H9 (cell line): ENCODE data around the gene ZNF8. TPM values are rescaled to one million over a fixed set of nuclear protein-coding genes. Genes with fewer than 3 reads are reported as not detected.

ENCODE experiments used
- DNase-seq: peaks from one replicate; pipeline ENCODE4 v3.0.0-alpha.2; 2017
- H2AFZ ChIP-seq: one replicate; pipeline ENCODE4 v1.6.1; 2013; ENCODE audit warnings: mild to moderate bottlenecking, low read length, control low read depth, moderate library complexity
- H2AK5ac ChIP-seq: 2 replicates; pipeline ENCODE4 v1.6.1; 2013; ENCODE audit warnings: low read length, control low read depth, mixed read lengths; ENCODE audit not compliant: insufficient read length
- H2BK120ac ChIP-seq: one replicate; pipeline ENCODE4 v1.6.1; 2013; ENCODE audit warnings: low read depth, mild to moderate bottlenecking, low read length, control low read depth, inconsistent platforms; ENCODE audit not compliant: poor library complexity, severe bottlenecking
- H2BK12ac ChIP-seq: 2 replicates; pipeline ENCODE4 v1.6.1; 2013; ENCODE audit warnings: low read length, control low read depth, mixed read lengths, low read depth; ENCODE audit not compliant: insufficient read length
- H2BK15ac ChIP-seq: 2 replicates; pipeline ENCODE4 v1.6.1; 2013; ENCODE audit warnings: low read depth, low read length, control low read depth
- H2BK20ac ChIP-seq: one replicate; pipeline ENCODE4 v1.6.1; 2013; ENCODE audit warnings: low read depth, mild to moderate bottlenecking, low read length, control low read depth, inconsistent platforms; ENCODE audit not compliant: poor library complexity, severe bottlenecking
- H2BK5ac ChIP-seq: 2 replicates; pipeline ENCODE4 v1.6.1; 2013; ENCODE audit warnings: low read length, control low read depth, mixed read lengths; ENCODE audit not compliant: insufficient read length
- H3K14ac ChIP-seq: 2 replicates; pipeline ENCODE4 v1.6.1; 2013; ENCODE audit warnings: low read length, control low read depth; ENCODE audit not compliant: insufficient read depth
- H3K18ac ChIP-seq: 2 replicates; pipeline ENCODE4 v1.6.1; 2013; ENCODE audit warnings: low read depth, mild to moderate bottlenecking, mixed read lengths, low read length, control low read depth; ENCODE audit not compliant: insufficient read length
- H3K23ac ChIP-seq: 2 replicates; pipeline ENCODE4 v1.6.1; 2013; ENCODE audit warnings: low read length, control low read depth, mixed read lengths, low read depth; ENCODE audit not compliant: insufficient read length
- H3K23me2 ChIP-seq: 2 replicates; pipeline ENCODE4 v1.6.1; 2013; ENCODE audit warnings: low read depth, mild to moderate bottlenecking, mixed read lengths, low read length, control low read depth; ENCODE audit not compliant: insufficient read length, poor library complexity, severe bottlenecking
- H3K27ac ChIP-seq: 2 replicates; pipeline ENCODE4 v1.5.1; 2013; ENCODE audit warnings: low read length, control low read depth, mixed read lengths, low read depth; ENCODE audit not compliant: insufficient read length
- H3K27me3 ChIP-seq: 2 replicates; pipeline ENCODE4 v1.6.1; 2013; ENCODE audit warnings: low read length, control low read depth, inconsistent platforms; ENCODE audit not compliant: insufficient read depth
- H3K4ac ChIP-seq: 2 replicates; pipeline ENCODE4 v1.6.1; 2013; ENCODE audit warnings: low read depth, mild to moderate bottlenecking, control low read depth, inconsistent platforms, low read length, moderate library complexity
- H3K4me1 ChIP-seq: 2 replicates; pipeline ENCODE4 v1.6.1; 2013; ENCODE audit warnings: low read length, control low read depth, inconsistent platforms; ENCODE audit not compliant: insufficient read depth
- H3K4me2 ChIP-seq: 2 replicates; pipeline ENCODE4 v1.6.1; 2013; ENCODE audit warnings: low read length, control low read depth, mixed read lengths; ENCODE audit not compliant: insufficient read length, insufficient read depth
- H3K56ac ChIP-seq: 2 replicates; pipeline ENCODE4 v1.6.1; 2013; ENCODE audit warnings: low read depth, mild to moderate bottlenecking, mixed read lengths, low read length, control low read depth; ENCODE audit not compliant: insufficient read length
- H3K79me1 ChIP-seq: 2 replicates; pipeline ENCODE4 v1.6.1; 2013; ENCODE audit warnings: low read depth, mild to moderate bottlenecking, moderate library complexity, low read length, control low read depth, inconsistent platforms; ENCODE audit not compliant: insufficient read depth, poor library complexity, severe bottlenecking
- H3K79me2 ChIP-seq: 2 replicates; pipeline ENCODE4 v1.6.1; 2013; ENCODE audit warnings: low read length, control low read depth, inconsistent platforms; ENCODE audit not compliant: insufficient read depth
- H3K9ac ChIP-seq: 2 replicates; pipeline ENCODE4 v1.6.1; 2013; ENCODE audit warnings: low read length, control low read depth, mixed read lengths; ENCODE audit not compliant: insufficient read length; ENCODE audit errors: extremely low read depth
- H3K9me3 ChIP-seq: one replicate; pipeline ENCODE4 v1.6.1; 2013; ENCODE audit warnings: low read depth, low read length, inconsistent platforms; ENCODE audit not compliant: control insufficient read depth
- H3T11ph ChIP-seq: one replicate; pipeline ENCODE4 v1.6.1; 2013; ENCODE audit warnings: mild to moderate bottlenecking, low read length, control low read depth, inconsistent platforms
- H4K20me1 ChIP-seq: one replicate; pipeline ENCODE4 v1.6.1; 2013; ENCODE audit not compliant: control insufficient read depth, insufficient read length, insufficient read depth
- H4K5ac ChIP-seq: 2 replicates; pipeline ENCODE4 v1.6.1; 2013; ENCODE audit warnings: low read depth, mild to moderate bottlenecking, mixed read lengths, low read length, control low read depth; ENCODE audit not compliant: insufficient read length
- H4K8ac ChIP-seq: replicated peaks from 2 replicates; pipeline ENCODE4 v1.6.1; 2013; ENCODE audit warnings: low read length, control low read depth, mixed read lengths, low read depth; ENCODE audit not compliant: insufficient read length
- H4K91ac ChIP-seq: 2 replicates; pipeline ENCODE4 v1.6.1; 2013; ENCODE audit warnings: low read depth, mild to moderate bottlenecking, moderate library complexity, mixed read lengths, low read length, control low read depth; ENCODE audit not compliant: insufficient read length
- H3K27ac Mint-ChIP-seq, 3 experiments: 2 replicates in 2 of 3; 3 replicates in 1 of 3; pipeline ENCODE4 v1.8.0; 2020 to 2021; ENCODE audit warnings: mixed read lengths in 3 of 3, mild to moderate bottlenecking in 1 of 3, moderate library complexity in 1 of 3
- H3K27me3 Mint-ChIP-seq: 2 replicates; pipeline ENCODE4 v1.8.0; 2021; ENCODE audit warnings: low read depth, mild to moderate bottlenecking, moderate library complexity, mixed read lengths
- H3K36me3 Mint-ChIP-seq, 3 experiments: 2 replicates in 2 of 3; 3 replicates in 1 of 3; pipeline ENCODE4 v1.8.0; 2020 to 2021; ENCODE audit warnings: low read depth in 3 of 3, mixed read lengths in 3 of 3; ENCODE audit not compliant: insufficient read depth in 1 of 3
- H3K4me1 Mint-ChIP-seq, 2 experiments: 2 replicates each; pipeline ENCODE4 v1.8.0; 2020; ENCODE audit warnings: mixed read lengths in 2 of 2
- H3K4me3 Mint-ChIP-seq, 2 experiments: 2 replicates in 1 of 2; 3 replicates in 1 of 2; pipeline ENCODE4 v1.8.0; 2020 to 2021; ENCODE audit warnings: mild to moderate bottlenecking in 2 of 2, mixed read lengths in 2 of 2, moderate library complexity in 1 of 2
- H3K9me3 Mint-ChIP-seq, 2 experiments: 2 replicates in 1 of 2; 3 replicates in 1 of 2; pipeline ENCODE4 v1.8.0; 2020; ENCODE audit warnings: mild to moderate bottlenecking in 2 of 2, mixed read lengths in 2 of 2, moderate library complexity in 1 of 2
- WGBS: extraction: QIAGEN DNeasy Blood & Tissue Kit; methylation state at CpG from one replicate; pipeline ENCODE4 v1.1.7; 2013; ENCODE audit warnings: missing lambda C conversion rate, low lambda C conversion rate, mixed read lengths; ENCODE audit not compliant: insufficient read length; ENCODE audit errors: extremely low coverage; 5-methylcytosine and 5-hydroxymethylcytosine counted together
- total RNA-seq: library from RNA; stranded (reverse); gene quantifications from 2 replicates; pipeline ENCODE4 v1.2.1, GENCODE V29; 2021
- TF ChIP-seq, protein P1 (sequence below): fragments of 200-600 bp; sonication (generic); conservative IDR thresholded peaks from 3 replicates; pipeline ENCODE4 v1.8.0; 2021; ENCODE audit warnings: antibody characterized with exemption, mild to moderate bottlenecking

The ZNF8 gene
- total RNA-seq, 1 experiment from 2014 or later = 17.3 TPM

DNA sequence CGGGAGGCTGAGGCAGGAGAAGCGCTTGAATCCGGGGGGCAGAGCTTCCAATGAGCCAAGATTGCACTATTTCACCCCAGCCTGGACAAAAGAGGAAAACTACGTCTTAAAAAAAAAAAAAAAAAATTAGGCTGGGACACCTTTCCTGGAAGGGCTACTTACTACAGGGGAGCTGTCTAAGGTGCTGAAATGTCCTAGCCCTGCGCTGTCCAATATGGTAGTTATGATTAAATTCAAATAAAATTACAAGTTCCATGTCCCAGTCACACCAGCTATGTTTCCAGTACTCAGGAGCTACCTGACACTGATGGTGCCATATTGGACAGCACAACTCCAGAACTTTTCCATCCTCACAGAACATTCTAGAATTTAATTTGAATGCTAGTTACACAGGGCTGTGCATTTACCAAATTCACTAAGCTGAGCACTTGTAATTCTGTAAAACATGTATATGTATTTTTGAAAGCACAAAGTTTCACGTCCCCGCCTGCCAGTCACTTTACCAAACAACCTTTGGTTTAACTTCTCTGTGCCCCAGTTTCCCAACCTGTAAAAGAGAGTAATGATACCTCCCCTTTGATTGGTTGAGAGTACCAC lies 38.8 kb downstream of the ZNF8 start:
- no peak overlapping the region for H3K4me2 ChIP-seq
- H2AK5ac ChIP-seq = no peak overlapping the region
- H3K14ac ChIP-seq = no peak overlapping the region
- no peaks in the 10 kb centered on the region for H3K79me1 ChIP-seq
- no peak overlapping the region for H4K91ac ChIP-seq
- H3K4me1 ChIP-seq = no peaks in the 10 kb centered on the region
- Mint-ChIP-seq H3K36me3 (peaks cover 16 to 32% (median 30%) of the 10 kb centered on the region in 3 experiments), H3K9me3 (no peaks in the 10 kb centered on the region), H3K27ac (no peak overlapping the region), H3K27me3 (no peaks in the 10 kb centered on the region), H3K4me1 (no peaks in the 10 kb centered on the region), H3K4me3 (no peak overlapping the region)
- WGBS = no CpG with 5 or more reads among the region's 7 CpGs
- no peak overlapping the region for H2BK20ac ChIP-seq
- H3K27ac ChIP-seq = no peak overlapping the region
- H2BK15ac ChIP-seq = no peak overlapping the region
- no peak overlapping the region for H3K56ac ChIP-seq
- no peak overlapping the region for H2BK120ac ChIP-seq
- no peaks in the 10 kb centered on the region for H3K23me2 ChIP-seq
- no peak overlapping the region for H3T11ph ChIP-seq
- no peaks in the 10 kb centered on the region for H4K20me1 ChIP-seq
- H3K23ac ChIP-seq = no peak overlapping the region
- H3K4ac ChIP-seq = no peak overlapping the region
- H4K5ac ChIP-seq = no peak overlapping the region
- DNase-seq = no peak
- TF ChIP-seq, protein P1, sequence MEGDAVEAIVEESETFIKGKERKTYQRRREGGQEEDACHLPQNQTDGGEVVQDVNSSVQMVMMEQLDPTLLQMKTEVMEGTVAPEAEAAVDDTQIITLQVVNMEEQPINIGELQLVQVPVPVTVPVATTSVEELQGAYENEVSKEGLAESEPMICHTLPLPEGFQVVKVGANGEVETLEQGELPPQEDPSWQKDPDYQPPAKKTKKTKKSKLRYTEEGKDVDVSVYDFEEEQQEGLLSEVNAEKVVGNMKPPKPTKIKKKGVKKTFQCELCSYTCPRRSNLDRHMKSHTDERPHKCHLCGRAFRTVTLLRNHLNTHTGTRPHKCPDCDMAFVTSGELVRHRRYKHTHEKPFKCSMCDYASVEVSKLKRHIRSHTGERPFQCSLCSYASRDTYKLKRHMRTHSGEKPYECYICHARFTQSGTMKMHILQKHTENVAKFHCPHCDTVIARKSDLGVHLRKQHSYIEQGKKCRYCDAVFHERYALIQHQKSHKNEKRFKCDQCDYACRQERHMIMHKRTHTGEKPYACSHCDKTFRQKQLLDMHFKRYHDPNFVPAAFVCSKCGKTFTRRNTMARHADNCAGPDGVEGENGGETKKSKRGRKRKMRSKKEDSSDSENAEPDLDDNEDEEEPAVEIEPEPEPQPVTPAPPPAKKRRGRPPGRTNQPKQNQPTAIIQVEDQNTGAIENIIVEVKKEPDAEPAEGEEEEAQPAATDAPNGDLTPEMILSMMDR = no peak
- no peak overlapping the region for H4K8ac ChIP-seq
- H3K27me3 ChIP-seq = no peaks in the 10 kb centered on the region
- H2BK5ac ChIP-seq = no peak overlapping the region
- H2BK12ac ChIP-seq = no peak overlapping the region
- no peaks in the 10 kb centered on the region for H3K79me2 ChIP-seq
- no peak overlapping the region for H3K9ac ChIP-seq
- no peak overlapping the region for H3K18ac ChIP-seq
- H3K9me3 ChIP-seq = no peaks in the 10 kb centered on the region
- no peak overlapping the region for H2AFZ ChIP-seq
